Pancreas (tissue), 10 donors: ENCODE results near the gene ITGAD. TPM values are rescaled to one million over a fixed set of nuclear protein-coding genes. Genes with fewer than 3 reads are reported as not detected.
A peak's percentile ranks its signal among the peaks of the same experiment; 100 is the strongest.

Experiments used
- ATAC-seq, 4 donors: fragments of 200-7000 bp; cut with Tn5 transposase; one replicate each; pipeline versions ENCODE4 v1.8.0 to v1.9.1; 2020; ENCODE audit warnings: mild to moderate bottlenecking in 4 of 4, moderate library complexity in 4 of 4
- DNase-seq, 6 donors: peaks; one replicate each; pipeline ENCODE4 v3.0.0-alpha.2; 2020
- FAIRE-seq: peaks from 2 replicates; lab custom pipeline; 2012; peaks lifted over from hg19 to GRCh38; lab: Jason Lieb, UNC
- H3K27ac ChIP-seq, 4 donors: fragments of 200-600 bp; sonication (generic); 1 replicate in 3 of 4; 2 replicates in 1 of 4; pipeline versions ENCODE4 v1.5.0 to v1.8.0; 2020
- H3K27me3 ChIP-seq, 4 donors: fragments of 200-600 bp; one replicate each; pipeline ENCODE4 v1.8.0; 2021
- H3K36me3 ChIP-seq, 3 donors: fragments of 200-600 bp; sonication (generic) in 1 of 3; one replicate each; pipeline versions ENCODE4 v1.5.0 to v1.8.0; 2020 to 2021
- H3K4me1 ChIP-seq, 3 donors: fragments of 200-600 bp; one replicate each; pipeline ENCODE4 v1.8.0; 2021
- H3K4me3 ChIP-seq, 4 donors: fragments of 200-600 bp; sonication (generic) in 2 of 4; one replicate each; pipeline versions ENCODE4 v1.5.0 to v1.8.0; 2020 to 2021
- H3K9me3 ChIP-seq, 4 donors: fragments of 200-600 bp; one replicate each; pipeline ENCODE4 v1.8.0; 2021
- CTCF ChIP-seq, 4 donors: fragments of 200-600 bp; sonication (generic) in 3 of 4; IDR thresholded peaks; one replicate each; pipeline versions ENCODE4 v1.5.0 to v1.8.0; 2021; ENCODE audit warnings: antibody characterized with exemption in 4 of 4
- WGBS, 2 donors: extraction: QIAGEN DNeasy Blood & Tissue Kit; methylation state at CpG; one replicate each; pipeline ENCODE4 v1.1.7; 2013; 5-methylcytosine and 5-hydroxymethylcytosine counted together
- intact Hi-C, 3 donors: fragments of 100-400 bp; cut with DNase I; formaldehyde crosslinking; loops; one replicate each; pipeline versions ENCODE4 v1.11.1 to v1.14.2; 2022
- polyA plus RNA-seq, 2 donors: library from polyadenylated mRNA; stranded (reverse); fragments of 200-250 nt; gene quantifications; one replicate each; pipeline ENCODE4 v1.2.3, GENCODE V29; 2013
- total RNA-seq, 6 donors: library from RNA; stranded (reverse); fragmentation: NEBNext Ultra II Directional in 4 of 6; extraction: Animal tissue kit (Norgen Biotek cat#: 25700) in 4 of 6; gene quantifications; one replicate each; pipeline versions ENCODE4 v1.2.1 to v1.2.4, GENCODE V29; 2021 to 2023
- donor health status: healthy with polysubstance abuse.
- donor health status: DM: no; HTN: no; CAD: no; lungs with moderate emphysema.
- donor health status: DM: no; HTN: no; CAD: no.
- donor health status: control.
- donor health status: control.
- donor health status: Bipolar disorder and iron deficiency.
- donor health status: DM: yes; HTN: yes; CAD: no.
- donor health status: DM: no; HTN: no; CAD: no.
- donor health status: DM: no; HTN: no; CAD: no.
- donor health status: DM: yes; HTN: yes; CAD: no.

The ITGAD gene
- total and polyA plus RNA-seq, 8 donors: 0.06 to 0.31 TPM; not detected in 6

- H3K9me3 ChIP-seq: no peaks in the 10 kb centered on the region
- 76 to 86% methylated on average over 10 of the region's 10 CpGs for WGBS, 2 donors
- H3K27ac ChIP-seq: no peak overlapping the region
- intact Hi-C loops: no loop called here
- no peak overlapping the region for H3K4me3 ChIP-seq
- peaks cover 0 to 9% (median 0%) of the 10 kb centered on the region in 3 donors for H3K36me3 ChIP-seq
- ATAC-seq (no peak), FAIRE-seq (no peak), DNase-seq (peak in 1 of 6 donors; percentile 5)
- peaks cover 11 to 23% (median 22%) of the 10 kb centered on the region in 3 donors for H3K4me1 ChIP-seq
- no peak for TF ChIP-seq CTCF (IDR thresholded peaks at IDR 0.05)
- no peaks in the 10 kb centered on the region for H3K27me3 ChIP-seq
Observed at GRCh38 chr16:31461201-31461920, 68.2 kb downstream of the ITGAD start.

GRCh38 chr16:31461921-31462804 is 69.0 kb downstream of the ITGAD start:
- Histone ChIP-seq H3K4me1 (peaks cover 6 to 15% (median 15%) of the 10 kb centered on the region in 3 donors), H3K4me3 (no peak overlapping the region), H3K9me3 (no peaks in the 10 kb centered on the region), H3K27me3 (no peaks in the 10 kb centered on the region), H3K27ac (no peak overlapping the region), H3K36me3 (peaks cover 0 to 9% (median 0%) of the 10 kb centered on the region in 3 donors)
- FAIRE-seq (no peak), ATAC-seq (no peak), DNase-seq (peak in 1 of 6 donors; percentile 76)
- no peak for TF ChIP-seq CTCF (IDR thresholded peaks at IDR 0.05)
- intact Hi-C loops: no loop called here
- 86 to 92% methylated on average over 33 to 35 of the region's 35 CpGs for WGBS, 2 donors

- H3K36me3 ChIP-seq: peaks cover 0 to 9% (median 0%) of the 10 kb centered on the region in 3 donors
- 94 to 95% methylated on average over 34 to 36 of the region's 36 CpGs for WGBS, 2 donors
- TF ChIP-seq CTCF (IDR thresholded peaks at IDR 0.05): no peak
- no peaks in the 10 kb centered on the region for H3K27me3 ChIP-seq
- H3K27ac ChIP-seq: no peak overlapping the region
- H3K9me3 ChIP-seq: no peaks in the 10 kb centered on the region
- intact Hi-C loops: no loop called here
- no peak for ATAC-seq
- no peak overlapping the region for H3K4me3 ChIP-seq
- H3K4me1 ChIP-seq: peaks cover 0 to 8% (median 6%) of the 10 kb centered on the region in 3 donors
- no peak for DNase-seq
- no peak for FAIRE-seq
Observed at GRCh38 chr16:31464348-31464769, 71.2 kb downstream of the ITGAD start.

GRCh38 chr16:31464781-31465260 is 71.7 kb downstream of the ITGAD start:
- 91 to 94% methylated on average over 17 of the region's 17 CpGs for WGBS, 2 donors
- H3K9me3 ChIP-seq: no peaks in the 10 kb centered on the region
- FAIRE-seq: no peak
- H3K4me1 ChIP-seq: peaks cover 0 to 8% (median 6%) of the 10 kb centered on the region in 3 donors
- peaks cover 0 to 9% (median 0%) of the 10 kb centered on the region in 3 donors for H3K36me3 ChIP-seq
- DNase-seq: peak in 1 of 6 donors; percentile 69
- H3K27ac ChIP-seq: no peak overlapping the region
- TF ChIP-seq CTCF (IDR thresholded peaks at IDR 0.05): no peak
- no peaks in the 10 kb centered on the region for H3K27me3 ChIP-seq
- intact Hi-C loops: no loop called here
- ATAC-seq: no peak
- no peak overlapping the region for H3K4me3 ChIP-seq
